NCI-H1930 (cell line): ENCODE results near the gene ADAM12.
"Not testable (repeated sequence)": the region's sequence is repeated elsewhere in the genome, so short reads cannot be mapped to it uniquely, and the experiment has no call there.

ENCODE experiments used
- DNase-seq, 2 experiments: peaks; one replicate each; lab custom pipeline; 2025; lab: John Stamatoyannopoulos, UW

ADAM12 gene

GRCh38 chr10:126177417-126178030, 210.8 kb downstream of the ADAM12 start:
- DNase-seq, result no peak

DNA sequence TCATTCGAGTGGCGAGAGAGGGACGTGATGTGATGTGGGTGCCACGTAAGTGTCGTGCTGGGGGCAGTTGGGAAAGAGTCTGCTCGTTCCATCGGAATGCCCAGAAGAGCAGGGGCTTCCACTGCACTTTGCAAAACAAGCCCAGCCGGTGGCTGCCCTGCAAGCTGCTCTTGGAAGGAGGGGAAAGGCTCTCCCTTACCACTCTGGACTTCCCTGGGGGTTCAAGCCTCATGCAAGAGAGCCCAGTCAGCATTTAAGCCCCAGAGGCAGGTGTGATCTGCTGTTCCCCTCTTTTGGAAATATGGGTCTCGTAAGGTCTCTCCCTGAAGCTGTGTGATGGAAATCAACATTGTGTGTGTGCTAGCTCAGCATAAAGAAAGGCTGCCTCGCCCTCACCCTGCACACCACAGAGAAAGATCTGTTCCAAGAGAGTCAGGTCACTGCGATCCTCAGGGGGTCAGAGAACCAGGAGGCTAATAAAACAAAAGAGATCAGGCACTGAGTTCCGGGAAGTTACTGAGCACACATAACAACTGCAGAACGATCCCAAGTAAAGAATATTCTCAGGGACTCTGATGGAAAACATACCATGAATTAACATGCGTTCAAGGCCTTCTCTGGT, 212.5 kb downstream of the ADAM12 start:
- DNase-seq, result no peak

- not testable (repeated sequence) for DNase-seq
Measured at GRCh38 chr10:126172755-126173154, 215.5 kb downstream of the ADAM12 start.

- no peak for DNase-seq
Measured at GRCh38 chr10:126171555-126171954, 216.7 kb downstream of the ADAM12 start.

GRCh38 chr10:126170776-126171175, 217.5 kb downstream of the ADAM12 start:
- DNase-seq, result no peak

DNA sequence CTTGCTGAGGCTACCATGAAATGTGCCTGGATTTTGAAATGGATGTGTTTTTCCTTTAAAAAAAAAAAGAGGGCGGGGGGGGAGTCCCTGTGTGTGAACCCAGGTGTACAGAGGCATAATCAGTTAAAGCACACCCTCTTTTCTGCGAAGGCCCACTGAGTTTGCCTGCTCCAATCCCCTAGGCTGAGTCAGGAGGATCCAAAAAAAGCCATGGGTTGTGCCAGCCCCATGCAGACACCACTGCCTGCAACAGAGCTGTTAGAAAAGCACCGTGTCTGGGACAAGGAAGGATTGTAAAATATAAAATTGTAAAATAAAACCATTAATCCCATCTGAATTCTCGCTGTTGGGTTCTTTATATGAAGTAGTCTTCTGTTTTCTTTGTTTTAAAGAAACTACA, 217.9 kb downstream of the ADAM12 start:
- no peak for DNase-seq

DNA sequence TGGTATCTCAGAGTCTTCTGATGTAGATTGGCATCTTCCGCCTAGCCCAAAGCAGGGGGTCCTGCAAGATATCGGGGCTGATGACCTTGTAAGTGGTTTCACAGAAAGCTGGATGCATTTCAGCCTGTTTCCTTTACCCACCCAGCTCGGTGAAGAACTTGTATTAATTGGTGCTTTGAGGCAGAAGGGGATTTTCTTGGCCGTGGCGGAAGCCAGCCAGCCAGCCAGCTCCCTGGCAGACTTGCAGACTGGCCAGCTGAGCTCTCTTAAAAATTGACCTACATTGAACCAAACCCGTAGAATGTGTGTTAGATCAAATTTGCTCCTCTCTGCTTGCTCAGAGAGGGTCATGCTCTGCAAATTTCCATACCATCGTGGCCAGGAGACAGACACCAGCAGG, 218.4 kb downstream of the ADAM12 start:
- no peak for DNase-seq

DNA sequence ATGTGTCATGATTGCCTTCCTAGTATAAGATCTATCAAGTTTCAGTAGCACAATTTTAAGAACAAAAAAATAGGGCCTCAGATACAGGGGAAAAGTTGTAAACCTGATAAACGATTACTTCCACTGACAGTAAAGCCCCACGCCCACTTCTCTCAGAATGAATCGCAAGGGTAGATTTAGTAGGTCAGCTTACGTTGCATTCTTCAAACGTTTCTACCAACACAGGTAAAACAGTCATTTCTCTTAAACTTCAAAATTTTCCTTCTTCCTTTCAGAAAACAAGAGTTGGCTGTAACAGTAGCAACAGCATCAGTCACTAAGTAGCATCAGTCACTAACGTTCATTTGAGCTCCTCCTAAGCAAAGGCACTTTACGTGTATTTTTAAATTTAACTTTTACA, 221.5 kb downstream of the ADAM12 start:
- no peak for DNase-seq

- no peak for DNase-seq
Measured at GRCh38 chr10:126165874-126166273, 222.4 kb downstream of the ADAM12 start.

- no peak for DNase-seq
Measured at GRCh38 chr10:126163506-126163905, 224.8 kb downstream of the ADAM12 start.

- no peak for DNase-seq
Measured at GRCh38 chr10:126161691-126162090, 226.6 kb downstream of the ADAM12 start.

GRCh38 chr10:126160971-126161630, 227.2 kb downstream of the ADAM12 start:
- no peak for DNase-seq

DNA sequence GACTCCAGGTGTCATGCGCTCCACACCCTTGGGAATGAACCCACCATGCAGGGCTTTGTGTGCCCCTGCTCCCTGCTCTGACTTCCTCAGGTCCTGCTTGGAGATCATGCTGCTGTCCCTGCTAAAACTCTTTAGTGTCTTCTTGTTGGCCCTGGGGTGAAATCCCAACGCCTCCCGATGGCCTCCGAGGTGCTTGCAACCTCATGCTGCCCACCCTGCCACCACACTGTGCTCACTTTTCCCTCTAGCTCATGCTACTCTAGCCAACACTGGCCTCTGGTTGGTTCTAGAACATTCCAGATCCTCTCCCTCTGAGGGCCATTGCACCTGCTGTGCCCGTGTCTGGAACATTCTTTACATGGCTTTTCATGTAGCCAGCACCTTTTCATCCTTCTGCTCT, 227.7 kb downstream of the ADAM12 start:
- no peak for DNase-seq

- no peak for DNase-seq
Measured at GRCh38 chr10:126158133-126158892, 230.0 kb downstream of the ADAM12 start.

DNA sequence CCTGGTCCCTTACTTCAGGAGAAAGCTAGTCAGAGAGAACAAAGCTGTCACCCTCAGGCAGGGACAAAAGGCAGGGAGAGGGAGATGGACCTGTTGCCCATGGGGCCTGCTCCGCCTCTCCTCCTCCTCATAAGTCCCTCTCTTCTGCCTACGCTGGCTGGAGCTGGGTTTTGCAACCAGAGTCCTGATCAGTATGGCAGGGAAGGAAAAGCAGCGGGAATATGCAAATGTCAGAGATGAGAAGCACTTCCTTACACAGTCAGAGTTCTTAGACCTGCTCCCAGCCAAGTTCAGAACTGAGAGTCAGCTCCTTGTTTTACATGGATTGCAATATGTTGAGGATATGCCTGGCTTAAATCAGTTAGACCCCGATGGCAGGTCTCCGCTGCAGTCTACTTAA, 231.1 kb downstream of the ADAM12 start:
- no peak for DNase-seq

GRCh38 chr10:126156503-126156902, 231.8 kb downstream of the ADAM12 start:
- no peak for DNase-seq

GRCh38 chr10:126156012-126156411, 232.3 kb downstream of the ADAM12 start:
- no peak for DNase-seq

DNA sequence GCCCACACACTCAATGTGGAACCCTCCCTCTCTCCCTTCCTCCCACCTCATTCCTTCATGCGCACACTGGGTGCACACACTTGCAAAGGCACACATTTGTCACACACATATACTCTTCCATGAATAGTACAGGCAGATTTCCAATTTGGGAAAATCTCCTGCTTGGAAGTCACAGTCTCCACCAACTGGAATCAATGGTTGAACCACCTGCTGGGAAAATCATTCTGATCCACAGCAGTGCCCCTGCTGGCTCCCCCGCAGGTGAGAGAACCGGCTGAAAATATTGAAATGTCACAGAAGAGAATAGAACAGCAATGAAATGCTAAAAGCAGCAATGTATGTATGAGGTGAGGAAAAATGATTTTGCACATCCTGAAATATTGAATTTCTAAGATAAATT, 232.7 kb downstream of the ADAM12 start:
- DNase-seq, result no peak

DNA sequence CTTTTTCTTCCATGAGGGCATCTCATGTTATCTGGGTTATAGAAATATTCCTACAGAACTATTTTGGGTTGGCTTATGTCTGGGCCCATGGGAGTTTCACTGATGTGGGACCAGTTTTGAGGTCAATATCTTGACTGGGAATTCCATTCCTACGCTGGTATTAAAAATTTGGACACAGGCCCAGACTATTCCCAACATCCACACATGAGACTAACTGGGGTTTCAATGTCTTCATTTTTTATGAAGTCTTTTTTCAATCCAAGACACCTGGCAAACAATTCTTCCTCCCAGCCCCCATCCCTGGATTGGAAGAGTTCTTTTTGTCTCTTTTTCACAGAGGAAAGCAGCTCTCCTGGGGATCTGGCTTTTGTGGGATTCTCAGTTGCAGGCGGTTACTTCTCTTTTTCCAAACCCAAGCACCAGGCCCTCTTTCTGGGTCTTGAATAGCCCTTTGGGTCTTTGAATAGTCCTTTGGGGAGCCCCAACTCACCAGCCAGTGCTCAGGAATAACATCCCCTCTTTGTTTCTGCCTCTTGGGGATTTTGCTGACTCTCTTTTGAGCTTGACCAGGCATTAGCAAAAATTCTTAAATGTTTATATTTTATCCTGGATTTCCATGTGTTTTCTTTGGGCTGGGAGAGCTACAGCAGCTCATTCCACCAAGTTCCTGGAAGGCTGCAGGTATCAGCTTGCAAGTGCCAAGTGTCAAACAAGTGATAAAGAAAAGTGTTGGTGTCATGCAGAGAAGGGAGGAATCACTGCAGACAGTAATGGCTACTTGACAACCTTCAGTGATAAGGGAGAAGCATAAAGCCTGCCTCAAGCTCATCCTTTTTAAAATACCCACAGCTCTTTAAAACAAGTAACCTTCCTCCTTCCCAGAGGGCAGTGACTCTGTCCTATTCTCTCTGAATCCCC, 234.3 kb downstream of the ADAM12 start:
- DNase-seq, result no peak

- DNase-seq, result no peak
Measured at GRCh38 chr10:126147866-126148587, 240.2 kb downstream of the ADAM12 start.

GRCh38 chr10:126146771-126147170, 241.5 kb downstream of the ADAM12 start:
- DNase-seq, result no peak
